HCT116 (cell line): ENCODE measurements around the gene MSMB. TPM values are rescaled to one million over a fixed set of nuclear protein-coding genes. Genes with fewer than 3 reads are reported as not detected.
A peak's percentile ranks its signal among the peaks of the same experiment; 100 is the strongest.

Source experiments
- ATAC-seq: fragments of 200-7000 bp; cut with Tn5 transposase; 2 replicates; pipeline ENCODE4 v1.9.1; 2020; ENCODE audit warnings: mild to moderate bottlenecking, moderate library complexity
- BruUV-seq: library from RNA; stranded (reverse); fragments of 400-500 nt; replicated peaks from 2 replicates; lab custom pipeline; 2021; lab: Mats Ljungman, UMichigan
- CTCF ChIA-PET: fragments of 300-600 bp; sonication (Branson Sonifier 250); formaldehyde crosslinking; loops from one replicate; lab custom pipeline; 2021; ENCODE audit warnings: antibody characterized with exemption; lab: Charles Lee
- POLR2A ChIA-PET: fragments of 300-600, 350-600 bp; sonication (Branson Sonifier 250); formaldehyde crosslinking; loops from one replicate; lab custom pipeline; 2021; ENCODE audit warnings: antibody characterized with exemption; lab: Charles Lee
- RAD21 ChIA-PET, 2 experiments: fragments of 300-600 bp; sonication (Branson Sonifier 250); formaldehyde crosslinking; loops; one replicate each; lab custom pipeline; 2023; ENCODE audit warnings: low total read pairs in 2 of 2; ENCODE audit not compliant: uncharacterized antibody in 2 of 2, unreplicated experiment in 2 of 2, low non-redundant PET in 1 of 2; lab: Charles Lee
- DNase-seq: peaks from one replicate; pipeline ENCODE4 v3.0.0-alpha.2; 2010; ENCODE audit warnings: low read depth, low spot score
- H2AFZ ChIP-seq: fragments of 200-600 bp; shearing (Covaris generic), sonication (generic); 2 replicates; pipeline ENCODE4 v1.6.1; 2017; ENCODE audit warnings: low read depth, mixed run types, mixed read lengths, antibody characterized with exemption, low read length; ENCODE audit not compliant: poor library complexity, severe bottlenecking
- H3K27ac ChIP-seq: 2 replicates; pipeline ENCODE4 v1.5.1; 2012; ENCODE audit warnings: low read depth, low read length
- H3K27me3 ChIP-seq: fragments of 200-600 bp; sonication (generic); 2 replicates; pipeline ENCODE4 v1.6.1; 2016; ENCODE audit warnings: mixed run types, low read length, mixed read lengths; ENCODE audit not compliant: insufficient read depth
- H3K36me3 ChIP-seq, 2 experiments: fragments of 200-500 bp in 1 of 2; fragments of 200-600 bp in 1 of 2; sonication (Bioruptor generic) in 1 of 2; sonication (generic) in 1 of 2; 2 replicates each; pipeline versions ENCODE4 v1.5.1 to v1.6.1; 2014 to 2016; ENCODE audit warnings: low read length in 2 of 2, inconsistent platforms in 1 of 2, mixed read lengths in 1 of 2, mixed run types in 1 of 2; ENCODE audit not compliant: insufficient read depth in 2 of 2, control insufficient read depth in 1 of 2
- H3K4me1 ChIP-seq, 2 experiments: fragments of 200-600 bp in 1 of 2; sonication (generic) in 1 of 2; 2 replicates each; pipeline versions ENCODE4 v1.5.1 to v1.6.1; 2012 to 2017; ENCODE audit warnings: low read length in 2 of 2, inconsistent platforms in 1 of 2, mild to moderate bottlenecking in 1 of 2, mixed read lengths in 1 of 2, mixed run types in 1 of 2, moderate library complexity in 1 of 2; ENCODE audit not compliant: insufficient read depth in 2 of 2, control insufficient read depth in 1 of 2
- H3K4me2 ChIP-seq: fragments of 200-600 bp; sonication (generic); 2 replicates; pipeline ENCODE4 v1.6.1; 2017; ENCODE audit warnings: mixed run types, low read length, mixed read lengths
- H3K4me3 ChIP-seq, 2 experiments: fragments of 200-600 bp in 1 of 2; sonication (generic) in 1 of 2; replicated peaks in 1 of 2; 2 replicates each; pipeline ENCODE4 v1.5.1; 2011 to 2016; ENCODE audit warnings: low read length in 2 of 2, control low read depth in 1 of 2, low read depth in 1 of 2, mild to moderate bottlenecking in 1 of 2, mixed read lengths in 1 of 2, mixed run types in 1 of 2
- H3K79me2 ChIP-seq: fragments of 200-600 bp; sonication (generic); 2 replicates; pipeline ENCODE4 v1.6.1; 2017; ENCODE audit warnings: mild to moderate bottlenecking, mixed run types, low read length, moderate library complexity, mixed read lengths; ENCODE audit not compliant: insufficient read depth
- H3K9ac ChIP-seq: fragments of 200-600 bp; sonication (generic); 2 replicates; pipeline ENCODE4 v1.6.1; 2016; ENCODE audit warnings: low read length, mixed read lengths
- H3K9me2 ChIP-seq: fragments of 200-600 bp; sonication (generic), shearing (Covaris generic); 2 replicates; pipeline ENCODE4 v1.6.1; 2017; ENCODE audit warnings: mixed run types, mild to moderate bottlenecking, moderate library complexity; ENCODE audit not compliant: insufficient read depth
- H3K9me3 ChIP-seq, 2 experiments: fragments of 200-500 bp in 1 of 2; fragments of 200-600 bp in 1 of 2; sonication (Bioruptor generic) in 1 of 2; sonication (generic) in 1 of 2; 2 replicates each; pipeline ENCODE4 v1.6.1; 2014 to 2017; ENCODE audit warnings: low read length in 2 of 2, mixed read lengths in 2 of 2, inconsistent platforms in 1 of 2, low read depth in 1 of 2, mild to moderate bottlenecking in 1 of 2, mixed run types in 1 of 2, moderate library complexity in 1 of 2; ENCODE audit not compliant: control insufficient read depth in 1 of 2, insufficient read depth in 1 of 2
- H4K20me1 ChIP-seq: fragments of 200-600 bp; sonication (generic), shearing (Covaris generic); 2 replicates; pipeline ENCODE4 v1.6.1; 2017; ENCODE audit warnings: mixed run types, mild to moderate bottlenecking, moderate library complexity; ENCODE audit not compliant: insufficient read depth
- CBX3 ChIP-seq: IDR thresholded peaks from 2 replicates; pipeline ENCODE4 v1.6.1; 2012; ENCODE audit warnings: low read depth
- CEBPB ChIP-seq: IDR thresholded peaks from 2 replicates; pipeline ENCODE4 v1.6.1; 2012; ENCODE audit warnings: low read depth
- EGR1 ChIP-seq: IDR thresholded peaks from 2 replicates; pipeline ENCODE4 v1.6.1; 2012; ENCODE audit warnings: low read depth
- ELF1 ChIP-seq: IDR thresholded peaks from 2 replicates; pipeline ENCODE4 v1.6.1; 2012; ENCODE audit warnings: low read depth, borderline replicate concordance
- EZH2 ChIP-seq: fragments of 200-600 bp; sonication (generic); IDR thresholded peaks from 2 replicates; pipeline ENCODE4 v1.6.1; 2017; ENCODE audit warnings: antibody characterized with exemption, mixed run types
- EZH2phosphoT487 ChIP-seq: fragments of 200-600 bp; IDR thresholded peaks from 2 replicates; pipeline ENCODE4 v1.6.1; 2018; ENCODE audit warnings: antibody characterized with exemption, borderline replicate concordance
- FOSL1 ChIP-seq: IDR thresholded peaks from 2 replicates; pipeline ENCODE4 v1.6.1; 2012; ENCODE audit warnings: low read depth
- JUND ChIP-seq: IDR thresholded peaks from 2 replicates; pipeline ENCODE4 v1.6.1; 2012
- POLR2A ChIP-seq: IDR thresholded peaks from 2 replicates; pipeline ENCODE4 v1.7.0; 2011; ENCODE audit warnings: borderline replicate concordance; ENCODE audit not compliant: insufficient read depth, insufficient read length; ENCODE audit errors: extremely low read depth
- POLR2AphosphoS5 ChIP-seq: IDR thresholded peaks from 2 replicates; pipeline ENCODE4 v1.6.1; 2011; ENCODE audit warnings: mild to moderate bottlenecking, low read depth, low read length, moderate library complexity
- RAD21 ChIP-seq: IDR thresholded peaks from 2 replicates; pipeline ENCODE4 v1.6.1; 2012; ENCODE audit warnings: low read depth, mild to moderate bottlenecking
- SIN3A ChIP-seq: IDR thresholded peaks from 2 replicates; pipeline ENCODE4 v1.6.1; 2012; ENCODE audit warnings: low read depth
- SP1 ChIP-seq: IDR thresholded peaks from 2 replicates; pipeline ENCODE4 v1.6.1; 2012; ENCODE audit warnings: low read depth
- TCF7L2 ChIP-seq: IDR thresholded peaks from 2 replicates; pipeline ENCODE4 v1.7.0; 2011; ENCODE audit warnings: borderline replicate concordance, inconsistent platforms; ENCODE audit not compliant: insufficient read depth, insufficient read length; ENCODE audit errors: extremely low read depth
- YY1 ChIP-seq: IDR thresholded peaks from 2 replicates; pipeline ENCODE4 v1.6.1; 2011; ENCODE audit warnings: low read length, low read depth, moderate library complexity, mild to moderate bottlenecking; ENCODE audit not compliant: insufficient replicate concordance; ENCODE audit errors: extremely low read depth
- ZFX ChIP-seq: fragments of 450-650 bp; IDR thresholded peaks from 2 replicates; pipeline ENCODE4 v1.6.1; 2017
- ZNF274 ChIP-seq: fragments of 200-500 bp; sonication (Bioruptor generic); IDR thresholded peaks from 2 replicates; pipeline ENCODE4 v1.6.1; 2014; ENCODE audit warnings: mild to moderate bottlenecking, low read depth, low read length, inconsistent platforms
- intact Hi-C: fragments of 100-400 bp; cut with micrococcal nuclease; formaldehyde crosslinking; loops from 2 replicates; pipeline ENCODE4 v1.10.0; 2022
- total RNA-seq: library from RNA; stranded (reverse); gene quantifications from one replicate; pipeline ENCODE4 v1.2.1, GENCODE V29; 2021; ENCODE audit not compliant: unreplicated experiment
- TF ChIP-seq, protein P1 (sequence below): IDR thresholded peaks from 2 replicates; pipeline ENCODE4 v1.6.1; 2011; ENCODE audit warnings: mild to moderate bottlenecking, low read length, moderate library complexity; ENCODE audit not compliant: insufficient replicate concordance; ENCODE audit errors: extremely low read depth
- TF ChIP-seq, protein P2 (sequence below): IDR thresholded peaks from 2 replicates; pipeline ENCODE4 v1.6.1; 2012; ENCODE audit warnings: low read depth
- TF ChIP-seq, protein P3 (sequence below), 3 experiments: fragments of 200-600 bp in 1 of 3; sonication (generic) in 1 of 3; IDR thresholded peaks in 2 of 3; conservative IDR thresholded peaks in 1 of 3; 2 replicates each; pipeline ENCODE4 v1.5.1; 2012 to 2017; ENCODE audit warnings: low read depth in 2 of 3, low read length in 2 of 3, antibody characterized with exemption in 1 of 3, borderline replicate concordance in 1 of 3, control low read depth in 1 of 3, mild to moderate bottlenecking in 1 of 3, mixed read lengths in 1 of 3, mixed run types in 1 of 3, moderate library complexity in 1 of 3; ENCODE audit not compliant: insufficient read depth in 1 of 3

MSMB gene
- total RNA-seq, 1 experiment from 2014 or later, result not detected

DNA sequence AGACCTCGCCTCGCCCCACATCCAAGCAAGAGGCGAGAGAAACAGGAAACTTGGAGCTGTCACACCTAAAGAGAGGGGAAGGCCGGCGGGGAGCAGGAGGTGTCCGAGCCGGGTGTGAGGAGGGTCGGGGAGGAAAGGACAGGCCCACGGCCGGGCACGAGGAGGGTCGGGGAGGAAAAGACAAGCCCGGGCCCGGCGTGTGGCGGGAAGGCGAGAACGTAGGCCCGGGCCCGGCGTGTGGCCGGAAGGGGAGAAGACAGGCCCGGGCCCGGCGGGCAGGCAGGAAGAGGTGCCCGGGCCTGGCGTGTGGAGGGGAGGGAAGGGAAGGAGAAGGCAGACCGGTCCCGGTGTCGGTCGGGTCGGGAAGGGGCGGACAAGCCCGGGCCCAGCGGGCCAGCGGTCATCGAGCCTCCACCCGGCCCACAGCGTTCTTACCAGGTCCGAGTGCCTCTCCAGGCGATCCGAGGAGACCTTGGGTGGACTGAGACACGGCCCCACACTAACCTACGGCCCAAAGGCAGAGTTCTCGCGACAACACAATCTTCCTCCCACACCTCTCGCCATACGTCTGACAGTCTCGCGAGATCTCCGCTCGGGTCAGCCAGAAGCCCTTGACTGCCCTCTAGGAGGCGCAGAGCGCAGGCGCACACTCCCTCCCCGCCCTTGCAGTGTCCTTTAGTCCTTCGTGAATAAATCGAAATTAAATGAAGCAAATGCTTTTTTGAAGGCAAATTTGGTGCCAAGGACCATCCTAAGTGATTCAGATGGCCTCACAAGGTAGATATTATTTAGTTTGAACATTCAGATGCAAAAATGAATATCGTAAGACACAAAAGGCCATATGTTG, 15.8 kb downstream of the MSMB start, which contains the start of gene NCOA4:
Gene NCOA4, minus strand, starts transcription at position 533 of the 847 bp plus-strand sequence. CDS start 13,943 bp downstream, outside the sequence.
- Histone ChIP-seq H3K4me2 (peak within 1 kb of the TSS; percentile 78), H3K9me2 (no peaks in the 10 kb centered on the region), H4K20me1 (no peaks in the 10 kb centered on the region), H3K27ac (peak within 1 kb of the TSS; percentile 63), H3K9ac (peak within 1 kb of the TSS; percentile 84), H3K36me3 (no peaks in the 10 kb centered on the region), H3K79me2 (peaks cover 50% of the 10 kb centered on the region), H3K4me1 (peaks cover 6 to 28% of the 10 kb centered on the region in 2 experiments; a peak in 3 of 4 replicates), H3K27me3 (no peaks in the 10 kb centered on the region), H3K9me3 (no peaks in the 10 kb centered on the region), H3K4me3 (peak within 1 kb of the TSS; percentile 86), H2AFZ (peak within 1 kb of the TSS; percentile 89)
- ATAC-seq, result peak; percentile 97
- ChIA-PET RAD21 (no interaction called here), POLR2A (no interaction called here), CTCF (interaction anchor here (2.3 kb wide), 1 partner anchor 565 kb away, joined by 7 read pairs; no protein-coding TSS in a partner anchor)
- BruUV-seq, result no TSS peak
- intact Hi-C loops, result no loop called here
- peak; percentile 96 for DNase-seq
- TF ChIP-seq ZNF274, result no peak
- no peak for TF ChIP-seq JUND
- no peak for TF ChIP-seq POLR2A
- TF ChIP-seq POLR2AphosphoS5, result peak; percentile 91
- no peak for TF ChIP-seq YY1
- TF ChIP-seq RAD21, result no peak
- TF ChIP-seq ELF1, result no peak
- TF ChIP-seq CBX3, result no peak
- TF ChIP-seq FOSL1, result no peak
- TF ChIP-seq SIN3A, result peak; percentile 66
- TF ChIP-seq EGR1, result peak; percentile 65; the same call in 1 of the 2 replicates
- TF ChIP-seq TCF7L2, result no peak
- TF ChIP-seq, protein P1, sequence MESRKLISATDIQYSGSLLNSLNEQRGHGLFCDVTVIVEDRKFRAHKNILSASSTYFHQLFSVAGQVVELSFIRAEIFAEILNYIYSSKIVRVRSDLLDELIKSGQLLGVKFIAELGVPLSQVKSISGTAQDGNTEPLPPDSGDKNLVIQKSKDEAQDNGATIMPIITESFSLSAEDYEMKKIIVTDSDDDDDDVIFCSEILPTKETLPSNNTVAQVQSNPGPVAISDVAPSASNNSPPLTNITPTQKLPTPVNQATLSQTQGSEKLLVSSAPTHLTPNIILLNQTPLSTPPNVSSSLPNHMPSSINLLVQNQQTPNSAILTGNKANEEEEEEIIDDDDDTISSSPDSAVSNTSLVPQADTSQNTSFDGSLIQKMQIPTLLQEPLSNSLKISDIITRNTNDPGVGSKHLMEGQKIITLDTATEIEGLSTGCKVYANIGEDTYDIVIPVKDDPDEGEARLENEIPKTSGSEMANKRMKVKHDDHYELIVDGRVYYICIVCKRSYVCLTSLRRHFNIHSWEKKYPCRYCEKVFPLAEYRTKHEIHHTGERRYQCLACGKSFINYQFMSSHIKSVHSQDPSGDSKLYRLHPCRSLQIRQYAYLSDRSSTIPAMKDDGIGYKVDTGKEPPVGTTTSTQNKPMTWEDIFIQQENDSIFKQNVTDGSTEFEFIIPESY, result peak; percentile 100
- TF ChIP-seq SP1, result no peak
- TF ChIP-seq, protein P2, sequence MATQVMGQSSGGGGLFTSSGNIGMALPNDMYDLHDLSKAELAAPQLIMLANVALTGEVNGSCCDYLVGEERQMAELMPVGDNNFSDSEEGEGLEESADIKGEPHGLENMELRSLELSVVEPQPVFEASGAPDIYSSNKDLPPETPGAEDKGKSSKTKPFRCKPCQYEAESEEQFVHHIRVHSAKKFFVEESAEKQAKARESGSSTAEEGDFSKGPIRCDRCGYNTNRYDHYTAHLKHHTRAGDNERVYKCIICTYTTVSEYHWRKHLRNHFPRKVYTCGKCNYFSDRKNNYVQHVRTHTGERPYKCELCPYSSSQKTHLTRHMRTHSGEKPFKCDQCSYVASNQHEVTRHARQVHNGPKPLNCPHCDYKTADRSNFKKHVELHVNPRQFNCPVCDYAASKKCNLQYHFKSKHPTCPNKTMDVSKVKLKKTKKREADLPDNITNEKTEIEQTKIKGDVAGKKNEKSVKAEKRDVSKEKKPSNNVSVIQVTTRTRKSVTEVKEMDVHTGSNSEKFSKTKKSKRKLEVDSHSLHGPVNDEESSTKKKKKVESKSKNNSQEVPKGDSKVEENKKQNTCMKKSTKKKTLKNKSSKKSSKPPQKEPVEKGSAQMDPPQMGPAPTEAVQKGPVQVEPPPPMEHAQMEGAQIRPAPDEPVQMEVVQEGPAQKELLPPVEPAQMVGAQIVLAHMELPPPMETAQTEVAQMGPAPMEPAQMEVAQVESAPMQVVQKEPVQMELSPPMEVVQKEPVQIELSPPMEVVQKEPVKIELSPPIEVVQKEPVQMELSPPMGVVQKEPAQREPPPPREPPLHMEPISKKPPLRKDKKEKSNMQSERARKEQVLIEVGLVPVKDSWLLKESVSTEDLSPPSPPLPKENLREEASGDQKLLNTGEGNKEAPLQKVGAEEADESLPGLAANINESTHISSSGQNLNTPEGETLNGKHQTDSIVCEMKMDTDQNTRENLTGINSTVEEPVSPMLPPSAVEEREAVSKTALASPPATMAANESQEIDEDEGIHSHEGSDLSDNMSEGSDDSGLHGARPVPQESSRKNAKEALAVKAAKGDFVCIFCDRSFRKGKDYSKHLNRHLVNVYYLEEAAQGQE, result no peak
- no peak for TF ChIP-seq EZH2
- TF ChIP-seq EZH2phosphoT487, result no peak
- TF ChIP-seq, protein P3, sequence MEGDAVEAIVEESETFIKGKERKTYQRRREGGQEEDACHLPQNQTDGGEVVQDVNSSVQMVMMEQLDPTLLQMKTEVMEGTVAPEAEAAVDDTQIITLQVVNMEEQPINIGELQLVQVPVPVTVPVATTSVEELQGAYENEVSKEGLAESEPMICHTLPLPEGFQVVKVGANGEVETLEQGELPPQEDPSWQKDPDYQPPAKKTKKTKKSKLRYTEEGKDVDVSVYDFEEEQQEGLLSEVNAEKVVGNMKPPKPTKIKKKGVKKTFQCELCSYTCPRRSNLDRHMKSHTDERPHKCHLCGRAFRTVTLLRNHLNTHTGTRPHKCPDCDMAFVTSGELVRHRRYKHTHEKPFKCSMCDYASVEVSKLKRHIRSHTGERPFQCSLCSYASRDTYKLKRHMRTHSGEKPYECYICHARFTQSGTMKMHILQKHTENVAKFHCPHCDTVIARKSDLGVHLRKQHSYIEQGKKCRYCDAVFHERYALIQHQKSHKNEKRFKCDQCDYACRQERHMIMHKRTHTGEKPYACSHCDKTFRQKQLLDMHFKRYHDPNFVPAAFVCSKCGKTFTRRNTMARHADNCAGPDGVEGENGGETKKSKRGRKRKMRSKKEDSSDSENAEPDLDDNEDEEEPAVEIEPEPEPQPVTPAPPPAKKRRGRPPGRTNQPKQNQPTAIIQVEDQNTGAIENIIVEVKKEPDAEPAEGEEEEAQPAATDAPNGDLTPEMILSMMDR (IDR thresholded peaks at IDR 0.05 in 2 of 3, conservative IDR thresholded peaks at IDR 0.05 in 1 of 3; ENCODE audit: borderline replicate concordance in 1 of 3, insufficient read depth in 1 of 3, low read depth in 2 of 3, low read length in 2 of 3), result peak in 2 of 3 experiments; percentile 64 to 80; a peak in 4 of 6 replicates
- peak; percentile 97 for TF ChIP-seq ZFX
- TF ChIP-seq CEBPB, result no peak
